Activated naive CD8-positive, alpha-beta T cell treated with anti-CD3 and anti-CD28 coated beads for 36 hours (primary cell): ENCODE data around the gene MYOD1. TPM values are rescaled to one million over a fixed set of nuclear protein-coding genes. Genes with fewer than 3 reads are reported as not detected.

Experiments
- DNase-seq: peaks from one replicate; pipeline ENCODE4 v3.0.0; 2021
- H3K27ac Mint-ChIP-seq: one replicate; pipeline ENCODE4 v1.8.0; 2022; ENCODE audit warnings: mild to moderate bottlenecking, moderate library complexity, mixed read lengths
- H3K27me3 Mint-ChIP-seq: one replicate; pipeline ENCODE4 v1.8.0; 2022; ENCODE audit warnings: mild to moderate bottlenecking, mixed read lengths
- H3K36me3 Mint-ChIP-seq: one replicate; pipeline ENCODE4 v1.8.0; 2021; ENCODE audit warnings: mild to moderate bottlenecking, mixed read lengths
- H3K4me1 Mint-ChIP-seq: one replicate; pipeline ENCODE4 v1.8.0; 2021; ENCODE audit warnings: mixed read lengths
- H3K4me3 Mint-ChIP-seq: one replicate; pipeline ENCODE4 v1.8.0; 2022; ENCODE audit warnings: mild to moderate bottlenecking, moderate library complexity, mixed read lengths
- H3K9me3 Mint-ChIP-seq: one replicate; pipeline ENCODE4 v1.8.0; 2022; ENCODE audit warnings: mixed read lengths
- total RNA-seq, 2 experiments: library from RNA; stranded (reverse); gene quantifications; one replicate each; pipeline ENCODE4 v1.2.3, GENCODE V29; 2021

The MYOD1 gene
- total RNA-seq, 2 experiments from 2014 or later, result not detected

- Mint-ChIP-seq H3K4me1 (no peaks in the 10 kb centered on the region), H3K9me3 (no peaks in the 10 kb centered on the region), H3K4me3 (no peak overlapping the region), H3K36me3 (no peaks in the 10 kb centered on the region), H3K27me3 (peaks cover 49% of the 10 kb centered on the region), H3K27ac (no peak overlapping the region)
- DNase-seq, result no peak
Measured at GRCh38 chr11:17718510-17718962, 835 bp upstream of the MYOD1 start.

DNA sequence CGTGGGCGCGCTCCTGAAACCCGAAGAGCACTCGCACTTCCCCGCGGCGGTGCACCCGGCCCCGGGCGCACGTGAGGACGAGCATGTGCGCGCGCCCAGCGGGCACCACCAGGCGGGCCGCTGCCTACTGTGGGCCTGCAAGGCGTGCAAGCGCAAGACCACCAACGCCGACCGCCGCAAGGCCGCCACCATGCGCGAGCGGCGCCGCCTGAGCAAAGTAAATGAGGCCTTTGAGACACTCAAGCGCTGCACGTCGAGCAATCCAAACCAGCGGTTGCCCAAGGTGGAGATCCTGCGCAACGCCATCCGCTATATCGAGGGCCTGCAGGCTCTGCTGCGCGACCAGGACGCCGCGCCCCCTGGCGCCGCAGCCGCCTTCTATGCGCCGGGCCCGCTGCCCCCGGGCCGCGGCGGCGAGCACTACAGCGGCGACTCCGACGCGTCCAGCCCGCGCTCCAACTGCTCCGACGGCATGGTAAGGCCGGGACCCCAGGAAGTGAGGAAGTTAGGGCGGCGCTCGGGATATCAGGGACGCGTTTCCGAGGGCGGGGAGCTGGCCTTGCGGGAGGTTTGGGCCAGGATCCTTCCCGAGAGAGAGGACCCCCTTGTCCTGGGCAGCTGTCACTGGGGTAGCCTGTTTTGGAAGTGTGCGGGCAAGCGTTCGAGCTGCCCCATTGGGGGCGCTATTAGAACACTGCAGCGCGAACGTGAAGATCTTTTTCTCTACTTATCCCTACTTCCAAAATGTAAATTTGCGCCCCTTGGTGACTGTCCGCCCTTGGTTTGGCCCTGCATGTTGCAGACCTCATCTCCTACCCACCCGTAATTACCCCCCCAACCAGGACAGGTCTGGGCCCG, 796 bp downstream of the MYOD1 start:
- Mint-ChIP-seq H3K4me1 (no peaks in the 10 kb centered on the region), H3K9me3 (no peaks in the 10 kb centered on the region), H3K36me3 (no peaks in the 10 kb centered on the region), H3K27ac (no peak overlapping the region), H3K4me3 (no peak overlapping the region), H3K27me3 (peaks cover 47% of the 10 kb centered on the region)
- DNase-seq, result no peak

DNA sequence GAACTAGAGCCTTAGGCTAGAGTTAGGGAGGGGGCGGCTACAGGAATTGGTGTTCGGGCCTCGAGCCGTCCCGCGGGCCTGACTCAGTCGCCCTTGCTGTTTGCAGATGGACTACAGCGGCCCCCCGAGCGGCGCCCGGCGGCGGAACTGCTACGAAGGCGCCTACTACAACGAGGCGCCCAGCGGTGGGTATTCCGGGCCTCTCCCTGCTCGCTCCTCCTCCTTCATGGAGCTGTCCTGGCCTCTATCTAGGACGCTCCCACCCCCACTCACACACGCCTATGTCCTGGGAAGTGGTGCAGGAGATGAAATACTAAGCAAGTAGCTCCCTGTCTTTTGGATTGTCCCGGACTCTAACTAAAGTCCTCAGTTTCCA, 1.4 kb downstream of the MYOD1 start:
- H3K4me1 Mint-ChIP-seq, result no peaks in the 10 kb centered on the region
- H3K36me3 Mint-ChIP-seq, result no peaks in the 10 kb centered on the region
- H3K27me3 Mint-ChIP-seq, result peaks cover 50% of the 10 kb centered on the region
- H3K27ac Mint-ChIP-seq, result no peak overlapping the region
- DNase-seq, result no peak
- no peak overlapping the region for H3K4me3 Mint-ChIP-seq
- no peaks in the 10 kb centered on the region for H3K9me3 Mint-ChIP-seq

DNA sequence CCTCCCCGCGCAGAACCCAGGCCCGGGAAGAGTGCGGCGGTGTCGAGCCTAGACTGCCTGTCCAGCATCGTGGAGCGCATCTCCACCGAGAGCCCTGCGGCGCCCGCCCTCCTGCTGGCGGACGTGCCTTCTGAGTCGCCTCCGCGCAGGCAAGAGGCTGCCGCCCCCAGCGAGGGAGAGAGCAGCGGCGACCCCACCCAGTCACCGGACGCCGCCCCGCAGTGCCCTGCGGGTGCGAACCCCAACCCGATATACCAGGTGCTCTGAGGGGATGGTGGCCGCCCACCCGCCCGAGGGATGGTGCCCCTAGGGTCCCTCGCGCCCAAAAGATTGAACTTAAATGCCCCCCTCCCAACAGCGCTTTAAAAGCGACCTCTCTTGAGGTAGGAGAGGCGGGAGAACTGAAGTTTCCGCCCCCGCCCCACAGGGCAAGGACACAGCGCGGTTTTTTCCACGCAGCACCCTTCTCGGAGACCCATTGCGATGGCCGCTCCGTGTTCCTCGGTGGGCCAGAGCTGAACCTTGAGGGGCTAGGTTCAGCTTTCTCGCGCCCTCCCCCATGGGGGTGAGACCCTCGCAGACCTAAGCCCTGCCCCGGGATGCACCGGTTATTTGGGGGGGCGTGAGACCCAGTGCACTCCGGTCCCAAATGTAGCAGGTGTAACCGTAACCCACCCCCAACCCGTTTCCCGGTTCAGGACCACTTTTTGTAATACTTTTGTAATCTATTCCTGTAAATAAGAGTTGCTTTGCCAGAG, 2.0 kb downstream of the MYOD1 start:
- Mint-ChIP-seq H3K4me1 (no peaks in the 10 kb centered on the region), H3K36me3 (no peaks in the 10 kb centered on the region), H3K27me3 (peaks cover 52% of the 10 kb centered on the region), H3K9me3 (no peaks in the 10 kb centered on the region), H3K27ac (no peak overlapping the region), H3K4me3 (no peak overlapping the region)
- no peak for DNase-seq

GRCh38 chr11:17722000-17722643, 2.8 kb downstream of the MYOD1 start:
- Mint-ChIP-seq H3K27me3 (peaks cover 54% of the 10 kb centered on the region), H3K9me3 (no peaks in the 10 kb centered on the region), H3K4me3 (no peak overlapping the region)

DNA sequence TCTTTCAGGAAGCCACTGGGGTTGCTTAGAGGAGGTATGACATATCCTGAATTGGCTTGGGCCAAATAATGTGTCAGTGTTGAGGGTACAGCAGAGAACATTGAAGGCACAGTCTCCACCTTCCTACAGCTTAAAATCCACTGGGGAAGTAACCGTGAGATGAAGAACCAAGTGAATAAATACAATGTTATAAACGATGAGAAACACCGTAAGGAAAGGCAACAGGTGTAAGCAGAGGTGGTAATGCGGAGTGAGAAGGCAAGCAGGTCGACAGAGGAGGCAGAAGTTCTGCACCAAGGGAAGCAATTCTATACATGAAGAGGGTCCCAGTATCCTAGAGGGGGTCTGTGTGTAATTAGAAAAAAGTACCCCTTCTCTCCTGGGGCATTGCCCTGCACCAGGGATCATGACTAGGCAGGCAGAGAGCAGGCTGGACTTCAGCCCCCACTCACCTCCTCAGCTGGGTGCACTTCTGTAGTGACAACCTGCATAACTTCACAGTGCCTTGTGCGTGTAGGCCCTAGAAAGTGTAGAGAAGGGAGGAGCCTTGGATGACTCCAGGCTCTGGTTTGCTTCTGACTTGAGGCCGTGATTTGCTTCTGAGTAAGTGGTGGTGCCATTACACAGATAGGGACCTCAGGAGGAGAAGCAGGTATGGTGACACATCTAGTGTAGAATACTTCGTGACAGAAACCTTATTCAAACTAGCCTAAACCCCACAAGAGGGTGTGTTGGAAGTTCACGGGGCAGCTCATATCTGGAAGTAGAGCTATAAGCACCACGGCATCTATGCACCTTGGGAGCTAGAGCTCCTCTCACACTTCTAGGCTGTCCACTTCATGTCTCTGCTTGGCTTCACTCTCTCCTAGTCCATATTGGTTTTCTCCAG, 4.9 kb downstream of the MYOD1 start:
- no peaks in the 10 kb centered on the region for H3K36me3 Mint-ChIP-seq
- peaks cover 55% of the 10 kb centered on the region for H3K27me3 Mint-ChIP-seq
- no peak for DNase-seq
- H3K9me3 Mint-ChIP-seq, result no peaks in the 10 kb centered on the region
- H3K4me1 Mint-ChIP-seq, result no peaks in the 10 kb centered on the region
- H3K27ac Mint-ChIP-seq, result no peak overlapping the region
- no peak overlapping the region for H3K4me3 Mint-ChIP-seq

More at GRCh38 chr11:17722000-17722643, 2.8 kb downstream of the MYOD1 start:
- Mint-ChIP-seq H3K36me3 (no peaks in the 10 kb centered on the region), H3K27ac (no peak overlapping the region), H3K4me1 (no peaks in the 10 kb centered on the region)
- DNase-seq, result no peak

GRCh38 chr11:17725174-17725573, 5.8 kb downstream of the MYOD1 start:
- Mint-ChIP-seq H3K4me3 (no peak overlapping the region), H3K9me3 (no peaks in the 10 kb centered on the region), H3K27me3 (peaks cover 56% of the 10 kb centered on the region), H3K36me3 (no peaks in the 10 kb centered on the region), H3K27ac (no peak overlapping the region), H3K4me1 (no peaks in the 10 kb centered on the region)
- no peak for DNase-seq

DNA sequence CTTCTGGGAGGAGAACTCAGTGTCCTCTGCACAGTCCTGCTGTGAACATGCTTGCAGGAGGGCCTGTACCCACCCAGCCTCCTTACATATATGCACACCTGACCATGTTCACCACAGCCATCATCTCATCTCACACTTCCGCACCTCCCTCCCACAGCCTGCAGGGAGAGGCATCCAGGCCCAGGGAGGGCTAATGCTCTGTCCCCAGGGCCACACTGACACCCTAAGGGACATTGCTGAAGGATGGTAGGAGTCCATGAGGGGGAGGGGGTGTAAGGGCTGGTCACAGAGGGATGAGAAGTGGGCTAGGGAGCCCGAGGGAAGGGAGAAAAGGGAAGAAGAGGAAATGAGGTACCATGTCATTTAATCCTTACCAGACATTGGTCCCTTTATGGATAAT, 10.8 kb downstream of the MYOD1 start:
- Mint-ChIP-seq H3K36me3 (no peaks in the 10 kb centered on the region), H3K4me3 (no peak overlapping the region), H3K4me1 (no peaks in the 10 kb centered on the region), H3K9me3 (no peaks in the 10 kb centered on the region), H3K27ac (no peak overlapping the region), H3K27me3 (peaks cover 63% of the 10 kb centered on the region)
- no peak for DNase-seq

DNA sequence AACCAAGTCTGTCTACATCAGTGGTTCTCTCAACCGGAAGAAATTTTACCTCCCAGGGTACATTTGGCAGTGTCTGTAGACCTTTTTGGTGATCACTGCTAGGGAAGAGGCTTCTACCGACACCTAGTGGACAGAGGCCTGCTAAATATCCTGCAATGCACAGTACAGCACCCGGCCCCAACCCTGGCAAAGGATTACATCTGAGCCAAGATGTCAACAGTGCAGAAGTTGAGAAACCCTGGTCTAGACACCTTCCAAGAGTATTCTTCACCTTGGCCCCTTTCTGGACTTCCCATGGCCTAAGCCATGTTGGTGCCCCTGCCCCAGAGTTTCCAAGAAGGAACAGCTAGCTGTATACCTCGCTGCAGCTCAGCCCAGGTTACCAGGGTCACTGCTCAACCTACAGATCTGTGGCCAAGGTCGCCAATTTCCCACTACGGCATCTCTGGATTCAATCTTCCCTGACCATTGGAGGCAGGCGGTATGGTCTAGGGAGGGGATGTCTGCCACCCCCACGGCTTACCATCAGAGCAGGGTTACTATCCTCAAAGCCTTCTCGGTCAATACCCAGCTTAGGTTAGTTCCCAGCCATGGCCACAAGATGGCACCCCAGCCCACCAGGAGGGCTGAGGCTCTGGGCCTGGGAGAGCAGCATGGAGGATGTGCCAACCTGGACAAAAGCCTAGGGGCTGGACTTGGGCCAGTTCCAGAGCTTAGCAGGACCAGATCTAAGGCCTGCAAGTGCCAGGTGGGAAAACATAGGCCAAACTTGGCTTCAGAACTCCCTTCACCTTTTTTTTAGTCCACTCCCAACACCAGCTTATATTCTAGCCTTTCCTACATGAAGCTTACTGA, 11.5 kb downstream of the MYOD1 start:
- H3K27me3 Mint-ChIP-seq, result peaks cover 58% of the 10 kb centered on the region
- H3K27ac Mint-ChIP-seq, result no peak overlapping the region
- H3K36me3 Mint-ChIP-seq, result no peaks in the 10 kb centered on the region
- no peaks in the 10 kb centered on the region for H3K9me3 Mint-ChIP-seq
- no peak overlapping the region for H3K4me3 Mint-ChIP-seq
- no peaks in the 10 kb centered on the region for H3K4me1 Mint-ChIP-seq
- DNase-seq, result peak; percentile 73

DNA sequence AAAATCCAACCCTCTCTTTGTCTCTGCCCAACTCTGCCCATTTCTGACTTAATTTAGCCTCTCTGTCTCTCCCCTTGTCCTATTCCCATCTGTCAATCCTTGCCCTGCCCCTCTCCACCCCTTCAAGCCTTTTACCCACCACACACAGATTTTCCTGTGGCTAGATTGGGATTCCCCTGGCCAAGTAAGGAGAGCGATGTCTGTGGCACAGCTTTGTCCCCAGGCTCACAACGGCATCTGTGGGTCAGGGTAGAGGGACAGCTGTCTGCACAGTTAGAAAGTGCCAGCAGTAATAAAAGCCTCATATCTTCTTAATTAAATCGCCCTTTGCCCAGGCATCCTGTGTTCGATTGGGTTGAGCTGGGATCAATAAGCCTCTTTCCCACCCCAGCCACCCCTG, 13.9 kb downstream of the MYOD1 start:
- Mint-ChIP-seq H3K4me3 (no peak overlapping the region), H3K9me3 (no peaks in the 10 kb centered on the region), H3K36me3 (no peaks in the 10 kb centered on the region), H3K4me1 (peaks cover 2% of the 10 kb centered on the region), H3K27me3 (peaks cover 71% of the 10 kb centered on the region), H3K27ac (no peak overlapping the region)
- DNase-seq, result no peak

DNA sequence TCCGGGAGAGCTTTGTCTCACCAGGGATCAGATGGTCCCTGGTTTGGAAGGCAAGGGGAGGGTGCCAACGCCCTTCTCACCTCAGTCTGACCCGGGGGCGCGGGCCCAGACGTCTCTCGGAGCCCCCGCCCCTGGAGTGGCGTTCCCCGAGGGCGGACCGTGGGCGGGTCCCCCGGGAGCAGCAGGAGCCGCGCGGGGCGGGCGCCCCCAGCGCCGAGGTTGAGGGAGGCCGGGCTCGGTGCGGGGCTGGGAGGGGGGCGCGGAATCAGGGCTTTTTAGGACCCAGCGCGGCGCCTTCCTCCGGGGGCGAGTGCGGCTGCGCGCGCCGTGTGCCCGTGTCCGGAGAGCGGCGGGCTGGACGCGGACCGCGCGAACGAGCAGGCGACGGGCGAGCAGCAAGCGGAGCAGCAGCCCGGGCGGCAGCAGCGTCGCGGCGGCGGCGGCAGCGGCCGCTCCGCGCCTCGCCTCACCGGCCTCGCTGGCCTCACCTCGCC, 15.1 kb downstream of the MYOD1 start, which contains the start of gene KCNC1:
TSS of gene KCNC1 (plus strand) at position 364 of the 494 bp plus-strand sequence. CDS start 1,222 bp downstream, outside the sequence.
- Mint-ChIP-seq H3K27ac (no peak within 1 kb of the TSS), H3K9me3 (no peaks in the 10 kb centered on the region), H3K27me3 (peaks cover 63% of the 10 kb centered on the region), H3K36me3 (no peaks in the 10 kb centered on the region), H3K4me1 (peaks cover 2% of the 10 kb centered on the region), H3K4me3 (peak within 1 kb of the TSS; percentile 37)
- no peak for DNase-seq

GRCh38 chr11:17734986-17735817, 15.8 kb downstream of the MYOD1 start:
- H3K27ac Mint-ChIP-seq, result no peak overlapping the region
- no peak overlapping the region for H3K4me3 Mint-ChIP-seq
- no peaks in the 10 kb centered on the region for H3K9me3 Mint-ChIP-seq
- H3K36me3 Mint-ChIP-seq, result no peaks in the 10 kb centered on the region
- DNase-seq, result peak; percentile 64
- H3K4me1 Mint-ChIP-seq, result peaks cover 2% of the 10 kb centered on the region
- H3K27me3 Mint-ChIP-seq, result peaks cover 60% of the 10 kb centered on the region
